ENCODE results near the gene HIPK1. TPM values are rescaled to one million over a fixed set of nuclear protein-coding genes. Genes with fewer than 3 reads are reported as not detected.

Gene HIPK1
- total RNA-seq, 1 experiment from 2014 or later, result 18.6 TPM

- DNase-seq (ENCODE audit: low read depth), result no peak
These were observed 15.8 kb upstream of the HIPK1 start for GRCh38 chr1:113913312-113913668.

GRCh38 chr1:113913887-113914664, 15.0 kb upstream of the HIPK1 start:
- no peak for DNase-seq (ENCODE audit: low read depth)

- DNase-seq (ENCODE audit: low read depth), result no peak
These were observed 12.2 kb upstream of the HIPK1 start for GRCh38 chr1:113916974-113917373.

GRCh38 chr1:113917400-113918082, 11.6 kb upstream of the HIPK1 start:
- DNase-seq (ENCODE audit: low read depth), result peak; percentile 66

GRCh38 chr1:113918243-113918642, 10.9 kb upstream of the HIPK1 start:
- no peak for DNase-seq (ENCODE audit: low read depth)

GRCh38 chr1:113922957-113923356, 6.2 kb upstream of the HIPK1 start:
- DNase-seq (ENCODE audit: low read depth), result no peak

- no peak for DNase-seq (ENCODE audit: low read depth)
These were observed 4.7 kb upstream of the HIPK1 start for GRCh38 chr1:113924473-113924872.

GRCh38 chr1:113928187-113928930, 765 bp upstream of the HIPK1 start:
- no peak for DNase-seq (ENCODE audit: low read depth)

GRCh38 chr1:113929750-113930498, 800 bp downstream of the HIPK1 start:
- DNase-seq (ENCODE audit: low read depth), result peak; percentile 21

GRCh38 chr1:113930499-113931161, 1.5 kb downstream of the HIPK1 start:
- DNase-seq (ENCODE audit: low read depth), result peak; percentile 65

GRCh38 chr1:113931451-113931851, 2.3 kb downstream of the HIPK1 start:
- DNase-seq (ENCODE audit: low read depth), result peak; percentile 68

- no peak for DNase-seq (ENCODE audit: low read depth)
These were observed 4.9 kb downstream of the HIPK1 start for GRCh38 chr1:113934006-113934405.

- DNase-seq (ENCODE audit: low read depth), result no peak
These were observed 5.5 kb downstream of the HIPK1 start for GRCh38 chr1:113934511-113935055.

GRCh38 chr1:113935176-113935575, 6.1 kb downstream of the HIPK1 start:
- no peak for DNase-seq (ENCODE audit: low read depth)

- no peak for DNase-seq (ENCODE audit: low read depth)
These were observed 6.8 kb downstream of the HIPK1 start for GRCh38 chr1:113935970-113936369.

- DNase-seq (ENCODE audit: low read depth), result peak; percentile 57
These were observed 8.0 kb downstream of the HIPK1 start for GRCh38 chr1:113937146-113937545.

GRCh38 chr1:113938192-113938591, 9.1 kb downstream of the HIPK1 start:
- no peak for DNase-seq (ENCODE audit: low read depth)

GRCh38 chr1:113940365-113941244, 11.5 kb downstream of the HIPK1 start:
- DNase-seq (ENCODE audit: low read depth), result no peak

- DNase-seq (ENCODE audit: low read depth), result no peak
These were observed 12.1 kb downstream of the HIPK1 start for GRCh38 chr1:113941245-113941559.

- no peak for DNase-seq (ENCODE audit: low read depth)
These were observed 13.4 kb downstream of the HIPK1 start for GRCh38 chr1:113942527-113942926.

All from HT1080 (cell line).